Nasal cavity respiratory epithelium epithelial cell of viscerocranial mucosa (primary cell): Measurements from ENCODE around the gene NR2E1. TPM values are rescaled to one million over a fixed set of nuclear protein-coding genes. Genes with fewer than 3 reads are reported as not detected.

Source experiments
- total RNA-seq: library from RNA; depleted of rRNA; stranded (reverse); fragments of >200 nt; gene quantifications from 2 replicates; pipeline ENCODE4 v1.2.3, GENCODE V29; 2014

Gene NR2E1
- total RNA-seq: under 0.01 and 0.85 TPM in 2 replicates

DNA sequence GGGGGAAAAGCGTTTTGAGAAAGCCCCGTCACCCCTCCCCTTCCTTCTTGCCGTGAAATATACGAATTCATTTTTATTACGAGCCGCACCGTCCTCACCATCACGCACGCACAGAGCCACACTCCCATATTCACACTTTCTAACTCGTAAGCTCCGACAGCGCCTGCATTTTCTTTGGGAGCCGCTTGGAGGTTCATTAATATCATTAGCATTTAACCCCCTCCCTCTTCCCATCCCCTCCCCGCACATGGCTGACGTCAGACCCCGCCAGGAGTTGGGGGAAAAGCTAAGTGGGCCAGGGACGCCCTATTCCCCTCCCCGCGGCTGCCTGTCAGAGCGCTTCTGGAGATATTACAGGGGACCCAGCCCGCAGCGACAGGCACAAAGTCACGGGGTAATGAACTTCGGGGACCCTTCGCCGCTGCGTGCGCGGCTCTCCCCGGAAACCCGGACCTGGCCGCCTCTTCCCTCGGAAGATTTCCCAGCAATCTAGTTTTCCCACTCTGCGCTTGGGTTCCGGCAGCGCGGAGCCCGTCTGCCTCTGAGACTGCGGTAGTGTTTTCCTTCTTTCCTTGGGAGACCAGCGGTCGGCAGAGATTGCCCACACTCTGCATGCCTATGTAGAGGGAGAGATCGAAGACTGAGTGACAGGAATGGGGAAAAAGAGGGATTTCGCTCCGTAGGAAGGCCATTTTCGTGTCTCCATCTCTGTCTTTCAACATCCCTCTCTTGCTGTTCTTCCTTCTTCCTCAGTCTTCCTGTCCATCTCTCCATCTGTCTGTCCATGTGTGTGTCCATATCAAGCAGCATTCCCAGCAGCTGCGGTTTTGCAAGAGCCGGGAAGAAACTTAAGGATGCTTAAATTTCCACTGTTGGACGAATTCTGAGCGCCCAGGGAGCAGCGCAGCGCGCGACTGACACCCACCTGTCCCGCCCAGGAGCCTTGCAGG lies at the start of gene NR2E1:
Gene NR2E1, plus strand, starts transcription at position 309 of the 950 bp plus-strand sequence. CDS start 744 bp downstream, outside the sequence.

Other genes starting within 250 kb of the NR2E1 start
- gene SEC63, start 207.8 kb upstream of the NR2E1 start, total RNA-seq: 42.7 and 59.8 TPM in 2 replicates
- gene OSTM1, start 91.3 kb upstream of the NR2E1 start, total RNA-seq: 69.7 and 83.3 TPM in 2 replicates
- 172 and 175 TPM in 2 replicates for gene SNX3, start 95.0 kb downstream of the NR2E1 start, total RNA-seq
- gene AFG1L, start 129.0 kb downstream of the NR2E1 start, total RNA-seq: 3.8 and 5.1 TPM in 2 replicates